Mammary epithelial cell (primary cell): Measurements from ENCODE around the gene DENND1A.

ENCODE experiments used
- EZH2 ChIP-seq: IDR thresholded peaks from 2 replicates; pipeline ENCODE4 v1.6.1; 2012; ENCODE audit warnings: low read length, inconsistent platforms, borderline replicate concordance
- TF ChIP-seq, protein P1 (sequence below), 2 donors: IDR thresholded peaks in 1 of 2; conservative IDR thresholded peaks in 1 of 2; 2 replicates each; pipeline ENCODE4 v1.5.1; 2011 to 2012; ENCODE audit warnings: inconsistent platforms in 2 of 2, low read length in 2 of 2, mild to moderate bottlenecking in 2 of 2, control low read depth in 1 of 2, low read depth in 1 of 2; ENCODE audit not compliant: insufficient read depth in 1 of 2; ENCODE audit errors: extremely low read depth in 1 of 2

DNA sequence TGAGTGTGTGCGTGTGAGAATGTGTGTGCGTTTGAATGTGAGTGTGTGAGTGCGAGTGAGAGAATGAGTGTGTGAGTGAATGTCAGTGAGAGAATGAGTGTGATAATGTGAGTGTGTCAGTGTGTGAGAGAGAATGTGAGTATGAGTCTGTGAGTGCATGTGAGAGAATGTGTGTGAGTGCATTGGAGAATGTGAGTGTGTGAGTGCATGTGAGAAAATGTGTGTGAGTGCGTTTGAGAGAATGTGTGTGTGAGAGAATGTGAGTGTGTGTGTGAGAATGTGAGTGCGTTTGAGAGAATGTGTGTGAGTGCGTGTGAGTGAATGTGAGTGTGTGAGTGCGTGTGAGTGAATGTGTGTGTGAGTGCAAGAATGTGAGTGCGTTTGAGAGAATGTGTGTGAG lies 42.7 kb upstream of the DENND1A start:
- TF ChIP-seq, protein P1, sequence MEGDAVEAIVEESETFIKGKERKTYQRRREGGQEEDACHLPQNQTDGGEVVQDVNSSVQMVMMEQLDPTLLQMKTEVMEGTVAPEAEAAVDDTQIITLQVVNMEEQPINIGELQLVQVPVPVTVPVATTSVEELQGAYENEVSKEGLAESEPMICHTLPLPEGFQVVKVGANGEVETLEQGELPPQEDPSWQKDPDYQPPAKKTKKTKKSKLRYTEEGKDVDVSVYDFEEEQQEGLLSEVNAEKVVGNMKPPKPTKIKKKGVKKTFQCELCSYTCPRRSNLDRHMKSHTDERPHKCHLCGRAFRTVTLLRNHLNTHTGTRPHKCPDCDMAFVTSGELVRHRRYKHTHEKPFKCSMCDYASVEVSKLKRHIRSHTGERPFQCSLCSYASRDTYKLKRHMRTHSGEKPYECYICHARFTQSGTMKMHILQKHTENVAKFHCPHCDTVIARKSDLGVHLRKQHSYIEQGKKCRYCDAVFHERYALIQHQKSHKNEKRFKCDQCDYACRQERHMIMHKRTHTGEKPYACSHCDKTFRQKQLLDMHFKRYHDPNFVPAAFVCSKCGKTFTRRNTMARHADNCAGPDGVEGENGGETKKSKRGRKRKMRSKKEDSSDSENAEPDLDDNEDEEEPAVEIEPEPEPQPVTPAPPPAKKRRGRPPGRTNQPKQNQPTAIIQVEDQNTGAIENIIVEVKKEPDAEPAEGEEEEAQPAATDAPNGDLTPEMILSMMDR (conservative IDR thresholded peaks at IDR 0.05 in 1 of 2, IDR thresholded peaks at IDR 0.05 in 1 of 2; ENCODE audit: extremely low read depth in 1 of 2, insufficient read depth in 1 of 2, low read depth in 1 of 2, low read length in 2 of 2) = no peak
- no peak for TF ChIP-seq EZH2
